Dermis microvascular lymphatic vessel endothelial cell (primary cell): ENCODE results near the gene RAPSN. TPM values are rescaled to one million over a fixed set of nuclear protein-coding genes. Genes with fewer than 3 reads are reported as not detected.

Source experiments
- DNase-seq, 2 donors: peaks; one replicate each; pipeline versions ENCODE4 v3.0.0 to v3.0.0-alpha.2; 2010; ENCODE audit warnings: low read depth in 2 of 2
- total RNA-seq: library from RNA; depleted of rRNA; stranded (reverse); fragments of >200 nt; gene quantifications from 2 replicates; pipeline ENCODE4 v1.2.1, GENCODE V29; 2014

The RAPSN gene
- total RNA-seq, 1 donor from 2014 or later = 0.13 TPM

GRCh38 chr11:47466201-47466600, 17.3 kb upstream of the RAPSN start:
- DNase-seq = peak; percentile 65 to 81

DNA sequence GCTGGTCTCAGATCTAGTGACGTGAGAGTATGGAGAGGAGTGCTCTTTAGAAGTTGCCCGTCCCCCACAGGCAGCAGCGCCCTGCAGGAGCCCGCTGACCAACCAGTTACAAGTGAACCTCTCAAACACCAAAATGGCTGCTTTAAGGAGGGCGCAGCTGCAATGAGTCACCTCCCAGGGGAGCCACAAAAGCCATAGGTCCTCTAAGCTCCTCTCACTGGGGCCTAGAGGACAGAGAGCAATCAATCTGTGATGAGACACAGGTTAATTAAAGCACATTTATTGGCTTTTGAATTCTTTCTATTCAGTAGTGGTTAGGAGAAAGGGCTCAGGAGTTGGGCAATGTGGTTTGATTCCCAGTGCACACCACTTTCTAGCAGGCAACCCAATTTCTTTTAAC, 15.5 kb upstream of the RAPSN start:
- no peak for DNase-seq

GRCh38 chr11:47461876-47462275, 12.9 kb upstream of the RAPSN start:
- no peak for DNase-seq

DNA sequence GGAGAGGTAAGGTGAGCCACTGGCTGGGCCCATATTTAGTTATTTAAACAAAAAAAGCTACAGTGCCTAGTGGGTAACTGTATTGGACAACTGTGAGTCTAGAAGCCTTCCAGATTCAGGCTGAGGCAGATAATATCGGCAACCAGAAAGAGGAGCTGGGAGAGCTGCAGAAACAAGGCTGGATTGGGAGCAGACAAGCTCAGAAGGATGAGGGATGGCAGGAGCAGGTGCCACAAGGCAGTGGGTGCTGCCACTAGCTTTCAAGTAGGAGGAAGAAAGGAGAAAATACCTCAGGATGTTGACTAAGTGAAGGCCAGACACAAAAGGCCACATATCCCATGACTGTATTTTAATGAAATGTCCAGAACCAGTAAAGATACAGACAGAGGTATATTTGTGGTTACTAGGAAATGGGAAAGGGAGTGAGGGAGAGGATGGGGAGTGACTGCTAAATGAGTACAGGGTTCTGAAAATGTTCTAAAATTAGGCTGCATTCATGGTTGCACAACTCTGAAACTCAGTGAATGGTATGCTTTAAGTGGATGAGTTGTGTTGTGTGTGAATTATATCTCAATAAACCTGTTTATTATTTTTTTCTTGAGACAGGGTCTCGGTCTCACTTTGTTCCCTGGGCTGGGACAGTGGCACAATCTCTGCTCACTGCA, 11.8 kb upstream of the RAPSN start:
- no peak for DNase-seq

GRCh38 chr11:47454258-47454671, 5.3 kb upstream of the RAPSN start:
- DNase-seq = peak; percentile 81 to 85

DNA sequence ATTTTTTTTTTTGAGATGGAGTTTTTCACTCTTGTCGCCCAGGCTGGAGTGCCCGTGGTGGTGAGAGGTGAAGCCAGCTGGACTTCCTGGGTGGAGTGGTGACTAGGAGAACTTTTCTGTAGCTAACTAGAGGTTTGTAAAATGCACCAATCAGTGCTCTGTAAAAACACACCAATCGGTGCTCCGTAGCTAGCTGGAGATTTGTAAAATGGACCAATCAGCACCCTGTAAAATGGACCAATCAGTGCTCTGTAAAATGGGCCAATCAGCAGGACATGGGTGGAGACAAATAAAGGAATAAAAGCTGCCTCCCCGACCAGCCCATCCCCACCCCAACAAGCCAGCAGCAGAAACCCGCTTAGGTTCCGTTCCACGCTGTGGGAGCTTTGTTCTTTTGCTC, 4.4 kb upstream of the RAPSN start:
- no peak for DNase-seq

DNA sequence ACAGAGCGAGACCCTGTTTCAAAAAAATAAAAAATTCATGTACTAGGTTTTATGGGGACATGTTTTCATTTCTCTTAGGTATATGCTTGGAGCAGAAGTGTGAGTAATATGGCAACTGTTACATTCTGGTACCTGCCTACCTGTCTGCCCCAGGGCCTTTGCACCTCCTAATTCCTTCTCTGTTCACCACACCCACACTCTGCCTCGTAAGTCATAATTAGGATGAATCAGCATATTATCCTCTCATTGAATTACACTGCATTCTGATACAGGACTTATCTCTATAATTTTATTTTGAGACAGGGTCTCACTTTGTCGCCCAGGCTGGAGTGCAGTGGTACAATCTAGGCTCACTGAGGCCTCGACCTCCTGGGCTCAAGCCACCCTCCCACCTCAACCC, 3.1 kb upstream of the RAPSN start:
- no peak for DNase-seq

DNA sequence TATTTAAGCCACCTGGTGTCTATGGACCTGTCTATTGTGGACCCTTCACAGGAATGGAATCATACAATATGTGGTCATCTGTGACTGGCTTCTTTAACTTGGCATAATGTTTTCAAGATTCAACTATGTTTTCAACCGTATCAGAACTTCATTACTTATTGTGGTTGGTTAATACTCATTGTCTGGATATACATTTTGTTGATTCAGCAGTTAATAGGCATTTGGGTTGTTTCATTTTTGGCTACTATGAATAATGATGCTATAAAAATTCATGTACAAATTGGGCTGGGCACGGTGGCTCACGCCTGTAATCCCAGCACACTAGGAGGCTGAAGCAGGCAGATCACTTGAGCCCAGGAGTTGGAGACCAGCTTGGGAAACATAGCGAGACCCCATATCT, 2.5 kb upstream of the RAPSN start:
- DNase-seq = no peak

DNA sequence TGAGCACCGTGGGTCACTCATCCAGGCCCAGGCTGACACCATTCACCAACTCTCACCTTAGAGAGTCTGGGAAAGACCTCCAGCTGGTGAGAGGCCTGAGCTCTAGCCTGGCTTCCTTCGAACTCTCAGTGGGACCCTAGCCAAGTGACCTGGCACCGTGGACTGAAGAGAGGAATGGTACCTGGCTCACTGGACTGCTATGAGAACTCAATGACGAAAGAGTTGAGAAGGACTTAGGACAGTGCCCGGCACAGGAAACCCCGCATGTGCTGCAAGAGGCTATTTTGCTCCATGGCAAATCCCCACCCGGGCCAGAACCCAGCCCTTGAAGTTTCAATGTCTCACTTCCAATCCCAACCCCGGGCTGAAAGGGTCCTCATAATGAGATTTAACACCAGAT, 605 bp upstream of the RAPSN start:
- no peak for DNase-seq

GRCh38 chr11:47447906-47448305, 1.0 kb downstream of the RAPSN start:
- DNase-seq = no peak

DNA sequence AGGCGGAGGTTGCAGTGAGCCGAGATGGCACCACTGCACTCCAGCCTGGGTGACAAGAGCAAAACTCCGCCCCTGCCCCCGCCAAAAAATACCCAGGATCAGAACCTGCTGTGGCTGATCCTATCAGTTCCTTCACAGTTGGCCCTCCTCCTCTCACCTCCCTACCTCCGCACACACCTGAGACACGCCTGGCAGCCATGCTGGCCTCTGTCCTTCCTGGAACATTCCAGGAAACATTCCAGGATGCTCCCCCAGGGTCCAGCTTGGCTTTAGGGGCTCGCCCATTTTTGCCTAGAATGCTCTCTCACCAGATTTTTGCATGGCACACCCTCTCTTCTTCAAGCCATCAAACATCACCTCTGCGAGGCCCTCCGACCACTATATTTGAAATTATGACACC, 2.1 kb downstream of the RAPSN start:
- DNase-seq = no peak

DNA sequence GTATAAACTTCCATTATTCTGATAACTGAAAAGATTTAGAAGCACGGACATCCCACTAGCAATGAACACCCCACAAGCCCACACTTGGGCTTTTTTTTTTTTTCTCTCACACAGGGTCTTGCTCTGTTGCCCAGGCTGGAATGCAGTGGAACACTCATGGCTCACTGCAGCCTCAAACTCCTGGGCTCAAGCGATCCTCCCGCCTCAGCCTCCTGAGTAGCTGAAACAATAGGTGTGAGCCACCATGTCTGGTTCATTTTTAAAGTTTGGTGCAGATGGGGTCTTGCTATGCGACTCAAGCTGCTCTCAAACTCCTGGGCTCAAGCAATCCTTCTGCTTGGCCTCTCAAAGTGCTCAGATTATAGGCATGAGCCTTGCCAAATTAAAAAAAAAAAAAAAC, 3.1 kb downstream of the RAPSN start:
- DNase-seq = no peak

DNA sequence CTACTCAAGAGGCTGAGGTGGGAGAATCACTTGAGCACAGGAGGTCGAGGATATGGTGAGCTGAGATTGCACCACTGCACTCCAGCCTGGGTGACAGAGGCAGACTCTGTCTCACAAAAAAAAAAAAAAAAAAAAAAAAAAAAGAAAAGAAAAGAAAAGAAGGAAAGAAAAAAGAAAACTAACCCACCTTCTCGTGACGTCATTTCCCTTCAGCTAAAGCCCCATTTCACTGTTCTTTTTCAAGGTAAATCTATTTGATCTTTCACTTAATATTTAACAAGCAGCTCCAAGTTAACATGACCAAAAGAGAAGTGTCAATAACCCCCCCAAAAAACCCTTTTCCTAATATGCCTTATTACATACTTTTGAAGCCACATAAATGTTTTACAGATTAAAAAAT, 5.1 kb downstream of the RAPSN start:
- no peak for DNase-seq

GRCh38 chr11:47443028-47443700, 5.8 kb downstream of the RAPSN start:
- DNase-seq = no peak

DNA sequence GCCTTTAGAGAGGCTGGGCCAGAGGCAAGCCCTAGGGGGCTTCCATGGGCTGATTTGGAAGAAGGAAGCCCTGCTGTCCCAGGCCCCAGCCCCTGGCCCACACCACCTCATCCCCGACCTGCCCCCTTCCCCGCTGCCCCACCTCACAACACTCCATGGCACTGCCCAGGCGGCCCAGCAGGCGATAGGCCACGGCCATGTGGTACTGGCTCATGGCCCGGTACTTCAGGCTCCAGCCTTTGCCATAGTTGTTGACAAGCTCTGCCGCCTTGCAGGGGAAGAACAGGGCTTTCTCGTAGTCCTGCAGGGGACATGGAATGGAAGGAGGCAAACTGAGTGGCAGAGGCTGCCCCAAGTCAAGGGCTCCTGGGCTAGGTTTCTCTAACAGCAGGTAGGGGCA, 6.4 kb downstream of the RAPSN start:
- DNase-seq = no peak

DNA sequence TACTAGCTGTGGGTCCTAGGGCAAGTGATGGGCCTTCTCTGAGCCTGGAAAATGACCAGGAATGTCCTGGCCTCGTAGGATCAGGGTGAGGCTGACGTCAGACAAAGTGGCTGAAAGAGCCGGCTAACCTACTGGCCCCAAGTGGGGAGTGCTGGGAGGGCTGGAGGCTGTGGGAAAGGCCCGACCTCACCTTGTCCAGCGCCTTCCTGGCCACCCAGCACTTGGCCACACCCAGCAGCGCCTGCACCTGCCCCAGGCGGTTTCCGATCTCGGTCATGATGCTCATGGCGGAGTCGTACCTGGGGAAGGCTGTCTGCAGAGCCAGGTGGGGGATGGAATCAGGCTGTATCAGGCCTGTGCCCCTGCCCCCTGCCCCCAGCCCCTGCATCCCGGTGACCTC, 7.5 kb downstream of the RAPSN start:
- DNase-seq = no peak

DNA sequence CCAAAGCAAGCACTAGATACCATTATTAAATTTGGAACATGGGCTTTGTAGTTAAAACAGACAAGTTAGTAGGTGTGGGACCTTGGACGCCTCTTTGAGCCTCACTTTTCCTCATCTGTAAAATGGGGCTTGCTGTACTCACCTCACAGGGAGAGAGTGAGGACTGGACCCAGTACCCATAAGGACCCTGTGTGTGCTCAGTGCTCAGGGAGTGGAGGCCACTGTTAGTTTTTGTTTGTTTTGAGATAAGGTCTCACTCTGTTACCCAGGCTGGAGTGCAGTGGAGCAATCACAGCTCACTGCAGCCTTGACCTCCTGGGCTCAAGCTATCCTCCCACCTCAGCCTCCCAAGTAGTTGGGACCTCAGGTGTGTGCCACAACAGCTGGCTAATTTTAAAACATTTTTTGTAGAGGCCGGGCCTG, 8.9 kb downstream of the RAPSN start:
- DNase-seq = no peak

DNA sequence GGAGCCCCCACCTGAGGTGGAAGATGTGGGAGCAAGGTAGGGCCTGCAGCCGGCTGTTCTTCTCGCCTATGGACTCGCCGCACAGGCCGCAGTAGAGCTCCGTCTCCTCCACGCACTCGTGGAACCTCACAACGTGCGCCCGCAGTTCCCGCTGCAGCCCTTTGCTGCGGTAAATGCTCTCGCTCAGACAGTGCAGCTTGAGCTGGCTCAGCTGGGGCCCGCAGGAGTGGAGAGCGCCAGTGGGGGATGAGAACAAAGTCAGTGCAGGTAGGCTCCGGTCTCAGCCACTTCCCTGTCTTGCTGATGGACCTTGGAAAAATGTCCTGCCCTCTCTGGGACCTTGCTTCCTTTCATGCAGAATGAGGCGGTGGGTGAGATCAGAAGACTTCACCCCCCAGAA, 10.2 kb downstream of the RAPSN start:
- no peak for DNase-seq

- no peak for DNase-seq
These were observed 11.1 kb downstream of the RAPSN start for GRCh38 chr11:47437746-47438418.

DNA sequence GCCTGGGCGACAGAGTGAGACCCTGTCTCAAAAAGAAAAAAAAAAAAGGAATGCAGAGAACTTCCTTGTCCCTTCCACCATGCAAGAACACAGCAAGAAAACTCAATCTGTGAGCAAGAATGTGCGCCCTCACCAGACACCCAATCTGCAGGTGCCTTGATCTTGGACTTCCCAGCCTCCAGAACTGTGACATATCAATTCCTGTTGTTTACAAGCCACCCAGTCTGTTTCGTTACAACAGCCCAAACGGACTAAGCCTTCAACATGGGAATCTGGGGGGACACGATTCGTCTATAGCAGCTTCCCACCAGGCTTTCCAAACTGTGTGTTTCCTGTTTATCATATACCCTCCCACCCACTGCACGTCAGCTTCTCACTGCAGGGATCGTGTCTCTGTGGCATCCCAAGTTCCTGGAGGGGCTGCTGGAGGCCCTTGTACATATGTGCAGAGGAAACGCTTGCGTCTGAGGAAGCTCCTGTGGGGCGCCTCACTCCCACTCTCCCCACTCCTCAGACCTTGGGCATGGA, 11.7 kb downstream of the RAPSN start:
- no peak for DNase-seq

DNA sequence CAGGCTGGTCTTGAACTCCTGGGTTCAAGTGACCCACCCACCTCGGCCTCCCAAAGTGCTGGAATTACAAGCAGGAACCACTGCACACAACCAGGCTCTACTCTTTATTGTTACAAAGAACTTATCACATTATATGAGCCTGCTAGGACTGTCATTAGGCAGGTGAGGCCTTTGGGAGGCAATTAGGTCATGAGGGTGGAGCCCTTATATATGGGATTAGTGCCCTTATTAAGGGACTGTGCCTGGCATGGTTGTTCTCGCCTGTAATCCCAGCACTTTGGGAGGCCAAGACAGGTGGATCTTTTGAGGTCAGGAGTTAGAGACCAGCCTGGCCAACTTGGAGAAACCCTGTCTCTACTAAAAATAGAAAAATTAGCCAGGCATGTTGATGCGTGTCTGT, 12.2 kb downstream of the RAPSN start:
- no peak for DNase-seq

DNA sequence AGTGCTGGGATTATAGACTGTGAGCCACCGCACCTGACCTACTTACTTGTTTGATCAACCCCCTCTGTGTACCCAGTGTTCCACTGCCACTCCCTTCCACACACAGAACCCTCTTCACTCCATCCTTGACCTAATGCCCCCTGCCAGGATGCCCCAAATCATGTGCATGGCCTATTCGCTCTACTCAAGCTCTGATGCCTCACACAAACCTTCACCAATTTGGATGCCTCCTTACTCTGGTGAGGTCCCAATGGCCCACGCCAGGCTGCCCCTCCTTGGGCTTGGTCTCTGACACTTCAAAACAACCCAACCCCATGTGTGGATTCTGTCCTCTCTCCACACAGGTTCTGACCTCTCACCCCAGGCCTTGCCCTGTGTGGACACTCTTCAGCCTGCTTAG, 13.2 kb downstream of the RAPSN start:
- no peak for DNase-seq
